Neural crest cell (in vitro differentiated cells): Measurements from ENCODE around the gene NHSL2. TPM values are rescaled to one million over a fixed set of nuclear protein-coding genes. Genes with fewer than 3 reads are reported as not detected.

Experiments
- DNase-seq: peaks from one replicate; pipeline ENCODE4 v3.0.0; 2021; ENCODE audit warnings: low read depth, mixed read lengths, low spot score
- H3K27ac Mint-ChIP-seq: one replicate; pipeline ENCODE4 v1.8.0; 2021; ENCODE audit warnings: mild to moderate bottlenecking, mixed read lengths; ENCODE audit not compliant: unreplicated experiment
- H3K27me3 Mint-ChIP-seq: 2 replicates; pipeline ENCODE4 v1.8.0; 2021; ENCODE audit warnings: low read depth, mild to moderate bottlenecking, mixed read lengths
- H3K36me3 Mint-ChIP-seq: 2 replicates; pipeline ENCODE4 v1.8.0; 2021; ENCODE audit warnings: low read depth, mild to moderate bottlenecking, mixed read lengths
- H3K4me1 Mint-ChIP-seq: 2 replicates; pipeline ENCODE4 v1.8.0; 2021; ENCODE audit warnings: mixed read lengths
- H3K4me3 Mint-ChIP-seq: one replicate; pipeline ENCODE4 v1.8.0; 2021; ENCODE audit warnings: mild to moderate bottlenecking, mixed read lengths
- H3K9me3 Mint-ChIP-seq: 2 replicates; pipeline ENCODE4 v1.8.0; 2021; ENCODE audit warnings: mixed read lengths
- total RNA-seq: library from RNA; stranded (reverse); gene quantifications from 2 replicates; pipeline ENCODE4 v1.2.1, GENCODE V29; 2021
- TF ChIP-seq, protein P1 (sequence below): fragments of 200-600 bp; sonication (generic); conservative IDR thresholded peaks from 2 replicates; pipeline ENCODE4 v1.5.0; 2021; ENCODE audit warnings: antibody characterized with exemption, mild to moderate bottlenecking

Gene NHSL2
- total RNA-seq, 1 donor from 2014 or later = 9.9 TPM

DNA sequence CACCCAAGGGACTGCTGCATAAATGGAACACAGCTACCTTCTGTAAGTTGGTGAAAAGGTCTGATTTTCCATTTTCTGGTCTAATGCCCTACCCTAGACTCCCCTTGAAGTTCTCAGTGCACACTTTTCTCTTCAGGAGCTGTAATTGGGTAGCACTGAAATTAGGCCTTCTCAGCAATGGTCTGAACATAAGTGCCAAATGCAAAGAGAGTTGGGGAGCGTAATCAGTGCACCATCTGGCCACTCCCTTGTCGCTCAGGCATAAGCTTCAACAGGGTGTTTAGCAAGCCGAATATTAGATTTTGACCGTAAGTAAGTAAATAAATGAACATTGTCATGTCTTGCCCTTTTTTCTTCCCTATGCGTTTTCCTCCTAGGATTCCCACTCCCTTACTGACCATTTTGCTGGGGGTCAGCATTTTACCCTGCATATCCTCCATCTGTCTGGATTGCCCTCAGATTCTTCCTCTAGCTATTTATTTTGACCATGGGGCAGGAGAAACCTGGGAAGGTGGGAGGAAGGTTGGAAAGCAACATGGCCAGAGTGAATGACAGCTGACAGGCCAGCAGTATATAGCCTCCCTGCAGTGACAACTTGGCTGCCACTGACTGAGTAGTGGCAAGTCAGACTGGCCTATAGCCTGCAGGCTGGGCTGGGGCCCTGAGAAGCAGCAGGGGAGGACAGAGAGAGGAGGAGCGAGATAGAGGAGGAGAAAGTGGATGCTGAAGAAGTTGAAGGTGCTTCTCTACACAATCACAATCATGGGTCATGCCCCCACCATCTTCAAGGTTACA is 2.7 kb downstream of the NHSL2 start:
- Mint-ChIP-seq H3K36me3 (peaks cover 6% of the 10 kb centered on the region), H3K27me3 (peaks cover 9% of the 10 kb centered on the region), H3K9me3 (peaks cover 4% of the 10 kb centered on the region), H3K4me3 (peak overlapping the region; percentile 59), H3K4me1 (peaks cover 28% of the 10 kb centered on the region), H3K27ac (no peak overlapping the region)
- TF ChIP-seq, protein P1, sequence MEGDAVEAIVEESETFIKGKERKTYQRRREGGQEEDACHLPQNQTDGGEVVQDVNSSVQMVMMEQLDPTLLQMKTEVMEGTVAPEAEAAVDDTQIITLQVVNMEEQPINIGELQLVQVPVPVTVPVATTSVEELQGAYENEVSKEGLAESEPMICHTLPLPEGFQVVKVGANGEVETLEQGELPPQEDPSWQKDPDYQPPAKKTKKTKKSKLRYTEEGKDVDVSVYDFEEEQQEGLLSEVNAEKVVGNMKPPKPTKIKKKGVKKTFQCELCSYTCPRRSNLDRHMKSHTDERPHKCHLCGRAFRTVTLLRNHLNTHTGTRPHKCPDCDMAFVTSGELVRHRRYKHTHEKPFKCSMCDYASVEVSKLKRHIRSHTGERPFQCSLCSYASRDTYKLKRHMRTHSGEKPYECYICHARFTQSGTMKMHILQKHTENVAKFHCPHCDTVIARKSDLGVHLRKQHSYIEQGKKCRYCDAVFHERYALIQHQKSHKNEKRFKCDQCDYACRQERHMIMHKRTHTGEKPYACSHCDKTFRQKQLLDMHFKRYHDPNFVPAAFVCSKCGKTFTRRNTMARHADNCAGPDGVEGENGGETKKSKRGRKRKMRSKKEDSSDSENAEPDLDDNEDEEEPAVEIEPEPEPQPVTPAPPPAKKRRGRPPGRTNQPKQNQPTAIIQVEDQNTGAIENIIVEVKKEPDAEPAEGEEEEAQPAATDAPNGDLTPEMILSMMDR = no peak
- no peak for DNase-seq

DNA sequence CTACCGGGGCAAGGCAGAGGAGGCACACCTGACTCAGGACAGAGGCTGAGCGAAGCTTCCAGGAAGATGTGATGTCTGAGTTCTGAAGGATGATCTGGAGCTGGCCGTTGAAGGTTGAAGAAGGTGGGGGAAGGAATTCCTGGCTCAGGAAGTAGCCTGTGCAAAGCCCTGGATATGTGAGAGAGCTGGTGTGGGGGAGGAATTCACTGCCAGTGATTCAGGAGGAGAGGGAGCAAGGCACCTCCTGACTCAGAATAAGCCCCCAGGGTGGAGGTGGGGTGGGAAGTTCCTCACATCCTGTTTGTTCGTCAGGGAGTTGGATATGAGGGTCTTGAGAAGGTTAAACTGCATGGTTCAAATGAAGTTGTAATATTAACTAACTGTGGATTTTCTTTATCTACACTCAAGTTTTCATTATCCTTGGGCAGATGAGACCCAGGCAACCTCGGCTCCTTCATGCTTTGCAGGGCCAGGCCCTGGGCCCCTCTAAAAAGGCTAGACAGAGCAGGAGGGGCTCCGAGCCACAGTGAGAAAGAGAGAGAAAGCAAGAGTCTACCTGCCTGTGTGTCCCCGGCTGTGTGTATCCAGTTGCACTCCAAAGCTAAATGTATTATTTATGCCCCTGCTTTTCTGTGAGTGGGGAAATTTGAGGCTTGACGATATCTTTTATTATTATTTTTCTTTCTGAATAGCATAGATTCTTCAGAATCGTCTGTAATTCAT is 7.1 kb downstream of the NHSL2 start:
- no peaks in the 10 kb centered on the region for H3K27me3 Mint-ChIP-seq
- H3K4me1 Mint-ChIP-seq = peaks cover 28% of the 10 kb centered on the region
- peaks cover 6% of the 10 kb centered on the region for H3K36me3 Mint-ChIP-seq
- DNase-seq = no peak
- peaks cover 4% of the 10 kb centered on the region for H3K9me3 Mint-ChIP-seq
- H3K27ac Mint-ChIP-seq = no peak overlapping the region
- TF ChIP-seq, protein P1 = no peak
- H3K4me3 Mint-ChIP-seq = peak overlapping the region; percentile 41

DNA sequence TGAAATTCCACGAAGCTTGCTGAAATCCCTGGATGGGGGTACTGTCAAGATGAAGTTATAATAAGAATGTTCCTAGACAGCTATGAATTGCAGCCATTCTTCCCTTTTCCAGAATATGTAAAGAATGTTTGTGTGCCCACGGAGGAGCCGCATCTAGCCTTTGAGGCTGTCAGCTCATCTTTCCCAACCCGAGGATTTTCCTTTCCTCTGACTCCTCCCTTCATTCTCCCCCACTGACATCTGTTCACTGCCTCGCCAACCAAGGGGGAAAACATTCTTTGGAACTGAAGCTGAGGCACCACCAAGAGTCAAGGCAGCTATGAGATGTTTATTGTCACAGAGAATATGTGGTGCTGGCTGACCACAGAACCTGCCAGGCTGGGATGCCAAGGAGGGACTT is 8.8 kb downstream of the NHSL2 start:
- Mint-ChIP-seq H3K36me3 (peaks cover 6% of the 10 kb centered on the region), H3K27me3 (no peaks in the 10 kb centered on the region), H3K4me1 (peaks cover 20% of the 10 kb centered on the region), H3K9me3 (no peaks in the 10 kb centered on the region), H3K4me3 (no peak overlapping the region), H3K27ac (no peak overlapping the region)
- TF ChIP-seq, protein P1 = no peak
- DNase-seq = no peak

DNA sequence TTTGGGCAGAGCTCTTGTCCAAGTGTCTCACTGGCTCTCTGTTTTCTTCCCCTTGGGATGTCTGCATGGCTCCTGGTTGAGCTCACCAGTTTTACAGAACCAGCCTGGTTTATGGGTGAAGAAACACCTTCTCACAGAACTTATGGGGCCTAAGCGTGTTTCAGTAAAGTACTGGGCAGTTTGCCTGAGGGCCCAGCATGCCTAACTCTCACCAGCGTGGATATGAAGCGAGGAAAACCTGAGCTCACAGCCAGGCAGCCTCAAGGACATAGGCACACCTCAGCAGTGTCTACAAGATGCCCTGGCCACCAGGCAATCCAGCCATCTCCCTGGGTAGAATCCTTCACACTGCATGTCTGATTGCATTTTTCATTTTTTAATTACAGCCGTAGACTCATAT is 9.2 kb downstream of the NHSL2 start:
- Mint-ChIP-seq H3K4me3 (no peak overlapping the region), H3K27ac (no peak overlapping the region), H3K27me3 (no peaks in the 10 kb centered on the region), H3K4me1 (peaks cover 20% of the 10 kb centered on the region), H3K9me3 (no peaks in the 10 kb centered on the region), H3K36me3 (peaks cover 6% of the 10 kb centered on the region)
- TF ChIP-seq, protein P1 = no peak
- DNase-seq = no peak

DNA sequence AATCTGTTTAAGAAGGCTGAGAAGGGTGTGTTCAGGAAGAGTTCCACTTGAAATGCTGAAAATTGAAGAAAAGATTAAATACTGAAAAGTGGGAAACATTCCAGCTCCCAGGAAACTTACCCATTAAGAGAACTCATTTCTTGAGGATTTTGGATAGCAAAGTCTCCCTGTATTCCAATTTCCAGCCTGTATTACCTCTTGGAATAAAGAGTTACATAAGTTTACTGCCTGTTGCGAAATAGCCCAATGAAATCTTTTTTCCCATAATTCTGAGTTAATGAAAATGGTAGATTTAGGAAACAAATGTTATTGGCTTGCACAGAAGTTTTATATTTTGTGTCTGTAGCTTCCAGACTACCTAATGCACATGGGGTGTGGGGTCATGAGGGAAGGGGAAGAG is 12.0 kb downstream of the NHSL2 start:
- no peaks in the 10 kb centered on the region for H3K9me3 Mint-ChIP-seq
- peaks cover 15% of the 10 kb centered on the region for H3K4me1 Mint-ChIP-seq
- no peak overlapping the region for H3K4me3 Mint-ChIP-seq
- H3K36me3 Mint-ChIP-seq = no peaks in the 10 kb centered on the region
- TF ChIP-seq, protein P1 = no peak
- no peak overlapping the region for H3K27ac Mint-ChIP-seq
- no peaks in the 10 kb centered on the region for H3K27me3 Mint-ChIP-seq
- DNase-seq = no peak
